HepG2 (cell line): ENCODE data around the gene SAMD14. TPM values are rescaled to one million over a fixed set of nuclear protein-coding genes. Genes with fewer than 3 reads are reported as not detected.

ENCODE experiments used
- CREM ChIP-seq, 2 experiments: sonication (generic) in 1 of 2; formaldehyde crosslinking in 1 of 2; IDR thresholded peaks; 2 replicates each; pipeline versions ENCODE4 v1.4.0 to v1.6.1; 2016 to 2020; ENCODE audit warnings: antibody characterized with exemption in 1 of 2, mild to moderate bottlenecking in 1 of 2, missing genetic modification reagents in 1 of 2
- HMG20A ChIP-seq: IDR thresholded peaks from 2 replicates; pipeline ENCODE4 v1.6.1; 2016; ENCODE audit warnings: borderline replicate concordance
- HOXA7 ChIP-seq: sonication (generic); formaldehyde crosslinking; IDR thresholded peaks from 2 replicates; pipeline ENCODE4 v1.8.1; 2022; ENCODE audit warnings: mild to moderate bottlenecking, missing genetic modification reagents, moderate library complexity
- RFXANK ChIP-seq: IDR thresholded peaks from 2 replicates; pipeline ENCODE4 v1.6.1; 2016
- SKI ChIP-seq: fragments of 450-650 bp; IDR thresholded peaks from one replicate; pipeline ENCODE4 v1.6.1; 2018; ENCODE audit warnings: mild to moderate bottlenecking; ENCODE audit not compliant: partially characterized antibody
- SOX6 ChIP-seq, 2 experiments: fragments of 450-650 bp in 1 of 2; sonication (generic) in 1 of 2; formaldehyde crosslinking in 1 of 2; IDR thresholded peaks; 2 replicates each; pipeline versions ENCODE4 v1.4.0 to v1.6.1; 2017 to 2020; ENCODE audit warnings: antibody characterized with exemption in 1 of 2, mild to moderate bottlenecking in 1 of 2, missing genetic modification reagents in 1 of 2
- ZFP91 ChIP-seq: sonication (generic); formaldehyde crosslinking; IDR thresholded peaks from 2 replicates; pipeline ENCODE4 v1.9.0; 2022; ENCODE audit warnings: missing genetic modification reagents, mild to moderate bottlenecking, borderline replicate concordance
- ZNF572 ChIP-seq: sonication (generic); formaldehyde crosslinking; IDR thresholded peaks from 2 replicates; pipeline ENCODE4 v1.5.1; 2020; ENCODE audit warnings: mild to moderate bottlenecking, missing genetic modification reagents
- polyA plus RNA-seq, 8 experiments: library from polyadenylated mRNA; depleted of rRNA in 3 of 8; stranded (reverse) in 7 of 8; unstranded in 1 of 8; fragments of >200 nt; fragmentation: Illumina TruSeq in 4 of 8; extraction: Trizol in 4 of 8; gene quantifications; 2 replicates each; pipeline versions ENCODE4 v1.2.1 to v1.2.3, GENCODE V29; 2011 to 2016; ENCODE audit warnings: low read depth in 4 of 8, missing spikeins in 1 of 8, mixed read lengths in 1 of 8; ENCODE audit not compliant: insufficient read depth in 1 of 8
- total RNA-seq, 5 experiments: library from RNA; depleted of rRNA; stranded (reverse); fragments of >200 nt; fragmentation: Illumina TruSeq; extraction: Trizol; gene quantifications; 2 replicates each; pipeline ENCODE4 v1.2.3, GENCODE V29; 2016; ENCODE audit warnings: low read depth in 1 of 5
- TF ChIP-seq, protein P1 (sequence below): sonication (generic); formaldehyde crosslinking; IDR thresholded peaks from 2 replicates; pipeline ENCODE4 v1.5.0; 2020; ENCODE audit warnings: mild to moderate bottlenecking, missing genetic modification reagents
- TF ChIP-seq, protein P2 (sequence below): sonication (generic); formaldehyde crosslinking; IDR thresholded peaks from 2 replicates; pipeline ENCODE4 v1.5.0; 2020; ENCODE audit warnings: missing genetic modification reagents
- TF ChIP-seq, protein P3 (sequence below): sonication (generic); formaldehyde crosslinking; IDR thresholded peaks from 2 replicates; pipeline ENCODE4 v1.4.0; 2020; ENCODE audit warnings: mild to moderate bottlenecking, missing genetic modification reagents
- TF ChIP-seq, protein P4 (sequence below): sonication (generic); formaldehyde crosslinking; IDR thresholded peaks from 2 replicates; pipeline ENCODE4 v1.5.0; 2020; ENCODE audit warnings: mild to moderate bottlenecking, missing genetic modification reagents

Gene SAMD14
- total and polyA plus RNA-seq, 2 of the 13 experiments (the other 11 are each of a cell fraction or from before 2014, with no cell fraction given) = 0.07 to 0.22 TPM

- no peak for TF ChIP-seq SKI
- TF ChIP-seq, protein P1, sequence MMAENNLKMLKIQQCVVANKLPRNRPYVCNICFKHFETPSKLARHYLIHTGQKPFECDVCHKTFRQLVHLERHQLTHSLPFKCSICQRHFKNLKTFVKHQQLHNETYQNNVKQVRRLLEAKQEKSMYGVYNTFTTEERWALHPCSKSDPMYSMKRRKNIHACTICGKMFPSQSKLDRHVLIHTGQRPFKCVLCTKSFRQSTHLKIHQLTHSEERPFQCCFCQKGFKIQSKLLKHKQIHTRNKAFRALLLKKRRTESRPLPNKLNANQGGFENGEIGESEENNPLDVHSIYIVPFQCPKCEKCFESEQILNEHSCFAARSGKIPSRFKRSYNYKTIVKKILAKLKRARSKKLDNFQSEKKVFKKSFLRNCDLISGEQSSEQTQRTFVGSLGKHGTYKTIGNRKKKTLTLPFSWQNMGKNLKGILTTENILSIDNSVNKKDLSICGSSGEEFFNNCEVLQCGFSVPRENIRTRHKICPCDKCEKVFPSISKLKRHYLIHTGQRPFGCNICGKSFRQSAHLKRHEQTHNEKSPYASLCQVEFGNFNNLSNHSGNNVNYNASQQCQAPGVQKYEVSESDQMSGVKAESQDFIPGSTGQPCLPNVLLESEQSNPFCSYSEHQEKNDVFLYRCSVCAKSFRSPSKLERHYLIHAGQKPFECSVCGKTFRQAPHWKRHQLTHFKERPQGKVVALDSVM (CRISPR knock-in tag) = peak; percentile 78
- TF ChIP-seq, protein P2, sequence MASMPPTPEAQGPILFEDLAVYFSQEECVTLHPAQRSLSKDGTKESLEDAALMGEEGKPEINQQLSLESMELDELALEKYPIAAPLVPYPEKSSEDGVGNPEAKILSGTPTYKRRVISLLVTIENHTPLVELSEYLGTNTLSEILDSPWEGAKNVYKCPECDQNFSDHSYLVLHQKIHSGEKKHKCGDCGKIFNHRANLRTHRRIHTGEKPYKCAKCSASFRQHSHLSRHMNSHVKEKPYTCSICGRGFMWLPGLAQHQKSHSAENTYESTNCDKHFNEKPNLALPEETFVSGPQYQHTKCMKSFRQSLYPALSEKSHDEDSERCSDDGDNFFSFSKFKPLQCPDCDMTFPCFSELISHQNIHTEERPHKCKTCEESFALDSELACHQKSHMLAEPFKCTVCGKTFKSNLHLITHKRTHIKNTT = no peak
- no peak for TF ChIP-seq HMG20A
- TF ChIP-seq, protein P3, sequence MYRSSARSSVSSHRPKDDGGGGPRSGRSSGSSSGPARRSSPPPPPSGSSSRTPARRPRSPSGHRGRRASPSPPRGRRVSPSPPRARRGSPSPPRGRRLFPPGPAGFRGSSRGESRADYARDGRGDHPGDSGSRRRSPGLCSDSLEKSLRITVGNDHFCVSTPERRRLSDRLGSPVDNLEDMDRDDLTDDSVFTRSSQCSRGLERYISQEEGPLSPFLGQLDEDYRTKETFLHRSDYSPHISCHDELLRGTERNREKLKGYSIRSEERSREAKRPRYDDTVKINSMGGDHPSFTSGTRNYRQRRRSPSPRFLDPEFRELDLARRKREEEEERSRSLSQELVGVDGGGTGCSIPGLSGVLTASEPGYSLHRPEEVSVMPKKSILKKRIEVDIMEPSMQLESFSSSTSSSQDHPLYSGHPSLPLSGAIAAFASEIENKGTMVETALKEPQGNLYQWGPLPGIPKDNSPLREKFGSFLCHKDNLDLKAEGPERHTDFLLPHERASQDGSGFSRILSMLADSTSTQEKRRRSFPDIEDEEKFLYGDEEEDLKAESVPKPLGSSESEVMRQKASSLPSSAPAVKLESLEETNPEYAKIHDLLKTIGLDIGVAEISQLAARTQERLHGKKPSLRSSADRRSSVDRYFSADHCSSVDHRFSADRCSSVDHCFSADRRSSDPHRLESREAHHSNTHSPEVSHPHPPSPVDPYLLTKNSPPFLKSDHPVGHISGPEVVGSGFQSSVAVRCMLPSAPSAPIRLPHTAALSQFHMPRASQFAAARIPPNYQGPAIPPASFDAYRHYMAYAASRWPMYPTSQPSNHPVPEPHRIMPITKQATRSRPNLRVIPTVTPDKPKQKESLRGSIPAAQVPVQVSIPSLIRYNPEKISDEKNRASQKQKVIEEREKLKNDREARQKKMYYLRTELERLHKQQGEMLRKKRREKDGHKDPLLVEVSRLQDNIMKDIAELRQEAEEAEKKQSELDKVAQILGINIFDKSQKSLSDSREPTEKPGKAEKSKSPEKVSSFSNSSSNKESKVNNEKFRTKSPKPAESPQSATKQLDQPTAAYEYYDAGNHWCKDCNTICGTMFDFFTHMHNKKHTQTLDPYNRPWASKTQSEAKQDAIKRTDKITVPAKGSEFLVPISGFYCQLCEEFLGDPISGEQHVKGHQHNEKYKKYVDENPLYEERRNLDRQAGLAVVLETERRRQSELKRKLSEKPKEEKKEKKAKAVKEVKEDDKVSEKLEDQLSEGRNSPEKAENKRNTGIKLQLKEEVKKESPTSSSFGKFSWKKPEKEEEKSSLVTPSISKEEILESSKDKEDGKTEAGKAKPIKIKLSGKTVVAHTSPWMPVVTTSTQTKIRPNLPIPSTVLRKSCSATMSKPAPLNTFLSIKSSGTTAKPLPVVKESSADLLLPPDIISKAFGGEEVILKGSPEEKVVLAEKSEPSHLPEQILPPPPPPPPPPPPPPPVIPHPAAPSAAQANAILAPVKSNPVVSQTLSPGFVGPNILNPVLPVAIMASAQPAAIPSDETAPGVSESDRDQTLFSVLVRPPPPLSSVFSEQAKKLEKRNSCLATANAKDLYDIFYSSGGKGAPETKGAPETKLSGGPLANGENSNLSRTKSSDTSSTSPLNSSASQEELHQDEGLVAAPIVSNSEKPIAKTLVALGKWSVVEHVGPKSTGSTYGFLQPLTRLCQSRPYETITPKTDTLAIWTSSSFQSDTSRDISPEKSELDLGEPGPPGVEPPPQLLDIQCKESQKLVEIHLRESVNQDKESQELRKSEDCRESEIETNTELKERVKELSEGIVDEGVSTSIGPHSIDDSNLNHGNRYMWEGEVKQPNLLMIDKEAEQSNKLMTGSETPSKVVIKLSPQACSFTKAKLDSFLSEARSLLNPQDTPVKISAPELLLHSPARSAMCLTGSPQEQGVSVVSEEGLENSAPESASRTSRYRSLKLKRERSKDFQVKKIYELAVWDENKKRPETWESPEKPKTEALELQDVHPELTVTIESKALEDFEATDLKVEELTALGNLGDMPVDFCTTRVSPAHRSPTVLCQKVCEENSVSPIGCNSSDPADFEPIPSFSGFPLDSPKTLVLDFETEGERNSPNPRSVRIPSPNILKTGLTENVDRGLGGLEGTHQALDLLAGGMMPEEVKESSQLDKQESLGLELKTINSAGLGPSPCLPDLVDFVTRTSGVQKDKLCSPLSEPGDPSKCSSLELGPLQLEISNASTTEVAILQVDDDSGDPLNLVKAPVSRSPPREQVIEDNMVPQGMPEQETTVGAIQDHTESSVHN = 0 out of 2 replicates have a peak, but pooled peaks have one; percentile 9
- TF ChIP-seq RFXANK (CRISPR knock-in tag) = no peak
- 0 out of 2 replicates have a peak, but pooled peaks have one; percentile 11 for TF ChIP-seq CREM (IDR thresholded peaks at IDR 0.05)
- TF ChIP-seq CREM (CRISPR knock-in tag; IDR thresholded peaks at IDR 0.05) = no peak
- no peak for TF ChIP-seq ZFP91
- TF ChIP-seq, protein P4, sequence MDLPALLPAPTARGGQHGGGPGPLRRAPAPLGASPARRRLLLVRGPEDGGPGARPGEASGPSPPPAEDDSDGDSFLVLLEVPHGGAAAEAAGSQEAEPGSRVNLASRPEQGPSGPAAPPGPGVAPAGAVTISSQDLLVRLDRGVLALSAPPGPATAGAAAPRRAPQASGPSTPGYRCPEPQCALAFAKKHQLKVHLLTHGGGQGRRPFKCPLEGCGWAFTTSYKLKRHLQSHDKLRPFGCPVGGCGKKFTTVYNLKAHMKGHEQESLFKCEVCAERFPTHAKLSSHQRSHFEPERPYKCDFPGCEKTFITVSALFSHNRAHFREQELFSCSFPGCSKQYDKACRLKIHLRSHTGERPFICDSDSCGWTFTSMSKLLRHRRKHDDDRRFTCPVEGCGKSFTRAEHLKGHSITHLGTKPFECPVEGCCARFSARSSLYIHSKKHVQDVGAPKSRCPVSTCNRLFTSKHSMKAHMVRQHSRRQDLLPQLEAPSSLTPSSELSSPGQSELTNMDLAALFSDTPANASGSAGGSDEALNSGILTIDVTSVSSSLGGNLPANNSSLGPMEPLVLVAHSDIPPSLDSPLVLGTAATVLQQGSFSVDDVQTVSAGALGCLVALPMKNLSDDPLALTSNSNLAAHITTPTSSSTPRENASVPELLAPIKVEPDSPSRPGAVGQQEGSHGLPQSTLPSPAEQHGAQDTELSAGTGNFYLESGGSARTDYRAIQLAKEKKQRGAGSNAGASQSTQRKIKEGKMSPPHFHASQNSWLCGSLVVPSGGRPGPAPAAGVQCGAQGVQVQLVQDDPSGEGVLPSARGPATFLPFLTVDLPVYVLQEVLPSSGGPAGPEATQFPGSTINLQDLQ = no peak; the same call in 1 of the 2 replicates
- no peak for TF ChIP-seq HOXA7 (CRISPR knock-in tag)
- TF ChIP-seq ZNF572 (CRISPR knock-in tag) = no peak
- no peak for TF ChIP-seq SOX6 (IDR thresholded peaks at IDR 0.05)
- TF ChIP-seq SOX6 (CRISPR knock-in tag; IDR thresholded peaks at IDR 0.05) = no peak
Observed at GRCh38 chr17:50094243-50094752, 35.7 kb downstream of the SAMD14 start (continued).
